Measurements from ENCODE around the gene MAN1A1.
A peak's percentile ranks its signal among the peaks of the same experiment; 100 is the strongest.
"Not testable (repeated sequence)": the region's sequence is repeated elsewhere in the genome, so short reads cannot be mapped to it uniquely, and the experiment has no call there.

Gene MAN1A1

DNA sequence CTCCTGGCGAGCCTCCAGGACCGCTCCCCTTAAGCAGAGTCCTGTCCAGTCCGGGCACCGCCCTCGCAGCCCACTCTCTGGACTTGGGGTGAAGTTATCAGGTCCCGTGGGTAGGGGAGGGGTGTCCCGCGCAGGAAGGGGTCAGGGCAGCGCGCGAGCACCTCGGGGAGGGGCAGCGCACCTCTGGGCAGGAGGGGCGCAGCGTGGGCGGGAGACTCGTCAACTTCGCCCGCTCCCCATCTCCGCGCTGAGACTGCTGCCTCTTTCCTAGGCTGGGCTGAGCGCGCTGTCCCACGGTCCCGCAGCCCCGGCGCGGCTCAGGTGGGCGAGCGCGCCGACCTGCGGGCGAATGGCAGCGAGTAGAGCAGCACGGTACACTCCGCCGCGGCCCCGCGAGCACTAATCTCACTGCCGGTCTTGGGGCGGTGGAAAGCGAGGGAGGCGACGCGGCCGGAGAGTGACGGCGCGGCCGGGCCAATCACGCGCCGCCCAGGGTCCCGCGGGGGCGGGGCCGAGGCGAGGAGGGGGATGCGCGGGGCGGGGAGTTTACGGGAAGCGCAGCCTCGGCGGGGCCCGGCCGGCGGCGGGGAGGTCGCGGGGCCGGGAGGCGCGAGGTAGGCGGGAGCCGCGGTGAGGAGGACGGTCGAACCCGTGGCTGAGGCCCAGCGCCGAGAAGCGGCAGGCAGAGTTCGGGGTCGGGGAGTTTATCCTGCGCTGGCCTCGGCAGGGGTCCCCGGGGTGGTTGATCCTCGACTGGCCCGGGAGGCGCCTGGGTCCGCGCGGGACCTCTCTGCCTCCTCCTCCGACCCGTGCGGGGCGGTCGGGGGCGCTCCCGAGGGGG lies at the start of gene MAN1A1:
MAN1A1 (minus strand) TSS at position 401 of the 841 bp plus-strand sequence. CDS start 696 bp downstream, outside the sequence.
- peak; percentile 98 for DNase-seq (ENCODE audit: low spot score)

DNA sequence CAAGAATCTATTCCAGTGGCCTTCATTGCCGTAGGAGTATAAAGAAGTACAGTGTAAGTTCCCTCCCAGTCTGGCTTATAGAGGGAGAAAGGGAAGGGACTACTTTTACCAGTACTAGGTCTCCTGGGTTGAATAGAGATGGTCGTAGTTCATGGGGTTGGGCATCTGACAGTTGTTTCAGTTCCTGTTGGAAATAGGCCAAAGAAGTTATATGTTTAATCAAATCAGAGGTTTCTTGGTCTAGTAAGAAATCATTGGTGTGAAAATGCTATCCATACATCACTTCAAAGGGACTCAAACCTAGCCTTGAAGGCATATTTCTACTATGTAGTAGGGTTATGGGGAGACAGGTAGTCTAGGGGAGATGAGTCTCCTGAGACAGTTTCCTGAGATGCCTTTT lies 45.6 kb upstream of the MAN1A1 start:
- no peak for DNase-seq (ENCODE audit: low spot score)

DNA sequence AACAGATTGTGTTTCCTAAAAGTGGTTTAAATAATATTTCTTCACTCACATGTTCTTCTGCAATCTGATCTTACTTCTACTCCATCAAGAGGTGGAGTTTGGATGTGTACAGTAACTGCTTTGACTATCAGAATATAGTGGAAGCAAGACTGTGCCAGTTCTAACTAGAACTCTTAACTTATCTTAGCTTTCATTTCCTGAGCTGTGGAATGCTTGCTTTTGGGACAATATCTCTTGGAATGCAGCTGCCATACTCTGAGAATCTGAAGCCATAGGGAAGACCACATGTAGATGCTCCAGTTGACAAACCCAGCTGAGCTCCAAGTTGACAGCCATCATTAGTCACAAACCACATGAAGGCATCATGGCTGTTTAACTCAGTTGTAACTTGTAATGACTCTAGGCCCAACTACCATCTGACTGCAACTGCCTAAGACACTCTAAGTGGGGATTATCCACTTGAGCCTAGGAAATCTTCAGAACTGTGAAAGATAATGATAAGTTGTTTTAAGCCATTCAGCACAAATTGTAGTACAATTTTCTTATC lies 40.8 kb upstream of the MAN1A1 start:
- no peak for DNase-seq (ENCODE audit: low spot score)

DNA sequence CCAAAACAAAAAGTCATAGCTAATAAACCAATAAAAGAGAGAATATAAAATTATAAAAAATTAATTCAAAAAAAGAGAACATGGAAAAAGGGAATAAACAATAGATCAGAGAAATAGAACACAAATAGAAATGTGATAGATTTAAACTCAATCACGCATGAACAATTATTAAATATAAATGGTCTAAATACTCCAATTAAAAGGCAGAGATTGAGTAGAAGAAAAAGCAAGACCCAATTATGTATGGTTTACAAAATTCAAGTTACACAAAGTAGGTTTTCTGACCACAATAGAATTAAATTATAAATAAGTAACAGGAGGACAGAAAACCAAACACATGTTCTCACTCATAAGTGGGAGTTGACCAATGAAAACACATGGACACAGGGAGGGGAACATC lies 36.4 kb upstream of the MAN1A1 start:
- DNase-seq (ENCODE audit: low spot score): no peak

DNA sequence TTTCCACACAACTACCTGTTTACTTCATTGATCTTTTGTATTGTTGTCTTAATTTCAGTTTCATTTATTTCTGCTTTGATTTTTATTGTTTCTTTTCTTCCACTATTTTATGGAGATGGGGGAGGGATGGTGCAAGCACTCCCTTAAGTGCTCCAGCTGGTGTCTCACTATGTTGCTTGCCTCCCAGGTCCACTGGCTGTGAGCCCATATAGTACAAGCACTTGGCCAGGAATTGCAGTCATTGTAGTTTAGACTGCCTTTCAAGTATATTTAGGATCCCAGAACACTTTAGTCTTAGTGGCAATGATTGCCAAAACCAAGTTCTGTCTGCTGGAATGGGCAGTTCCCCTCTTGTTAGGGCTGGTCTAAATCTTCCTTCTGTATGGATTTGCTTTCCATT lies 34.9 kb upstream of the MAN1A1 start:
- DNase-seq (ENCODE audit: low spot score): no peak

DNA sequence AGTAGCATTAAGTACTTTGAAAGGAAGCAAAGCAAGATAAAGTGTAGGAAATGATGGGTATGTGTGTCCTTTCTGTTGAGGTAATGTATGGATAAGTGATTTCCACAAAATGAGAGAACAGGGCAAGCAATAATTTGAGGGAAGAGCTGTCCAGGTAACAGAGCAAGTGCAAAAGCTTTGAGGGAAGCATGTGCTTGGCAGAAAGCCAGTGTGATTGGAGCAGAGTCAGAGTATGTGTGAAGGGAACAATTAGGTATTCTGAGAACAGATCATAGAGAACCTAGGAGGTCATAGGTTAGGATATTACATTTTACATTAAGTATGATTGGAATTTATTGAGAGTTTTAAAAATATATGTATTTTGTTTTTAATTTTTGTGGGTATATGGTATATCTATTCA lies 30.2 kb upstream of the MAN1A1 start:
- DNase-seq (ENCODE audit: low spot score): no peak

DNA sequence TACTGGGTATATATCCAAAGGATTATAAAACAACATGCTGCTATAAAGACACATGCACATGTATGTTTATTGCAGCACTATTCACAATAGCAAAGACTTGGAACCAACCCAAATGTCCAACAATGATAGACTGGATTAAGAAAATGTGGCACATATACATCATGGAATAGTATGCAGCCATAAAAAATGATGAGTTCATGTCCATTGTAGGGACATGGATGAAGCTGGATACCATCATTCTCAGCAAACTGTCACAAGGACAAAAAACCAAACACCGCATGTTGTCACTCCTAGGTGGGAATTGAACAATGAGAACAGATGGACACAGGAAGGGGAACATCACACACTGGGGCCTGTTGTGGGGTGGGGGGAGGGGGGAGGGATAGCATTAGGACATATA lies 27.5 kb upstream of the MAN1A1 start:
- not testable (repeated sequence) for DNase-seq (ENCODE audit: low spot score)

DNA sequence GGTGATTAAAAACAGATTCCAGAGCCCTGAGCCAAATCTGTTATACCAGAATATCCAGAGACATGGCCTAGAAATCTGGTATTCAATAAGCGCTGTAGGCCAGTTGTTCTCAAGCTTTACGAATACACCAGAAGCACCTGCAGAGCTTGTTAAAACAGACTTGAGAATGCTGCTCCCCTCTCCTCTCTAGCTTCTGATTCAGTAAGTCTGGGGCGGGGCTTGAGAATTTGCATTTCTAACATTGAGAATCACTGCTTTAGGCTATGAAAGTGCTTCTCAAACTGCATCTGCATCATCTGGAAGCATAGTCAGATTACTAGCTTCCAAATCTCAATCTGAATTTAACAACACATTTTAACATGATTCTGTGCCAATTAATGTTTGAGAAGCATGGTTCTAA lies 20.5 kb upstream of the MAN1A1 start:
- no peak for DNase-seq (ENCODE audit: low spot score)

DNA sequence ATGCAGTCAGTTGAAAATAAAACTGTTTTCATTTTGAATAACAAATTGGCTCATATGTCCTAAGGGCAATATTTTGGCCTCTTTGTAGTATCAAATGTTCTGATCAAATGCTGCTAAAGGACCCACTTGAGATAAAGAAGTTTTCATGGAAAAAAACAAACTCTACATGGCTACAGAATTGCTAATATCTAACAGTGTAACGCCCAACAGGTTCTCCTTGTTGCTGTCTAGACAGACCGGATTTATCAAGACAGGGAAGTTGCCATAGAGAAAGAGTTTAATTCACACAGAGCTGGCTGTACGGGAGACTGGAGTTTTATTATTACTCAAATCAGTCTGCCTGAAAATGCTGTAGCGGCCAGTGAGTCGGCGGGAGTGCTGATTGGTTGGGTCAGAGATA lies 19.4 kb upstream of the MAN1A1 start:
- DNase-seq (ENCODE audit: low spot score): no peak

DNA sequence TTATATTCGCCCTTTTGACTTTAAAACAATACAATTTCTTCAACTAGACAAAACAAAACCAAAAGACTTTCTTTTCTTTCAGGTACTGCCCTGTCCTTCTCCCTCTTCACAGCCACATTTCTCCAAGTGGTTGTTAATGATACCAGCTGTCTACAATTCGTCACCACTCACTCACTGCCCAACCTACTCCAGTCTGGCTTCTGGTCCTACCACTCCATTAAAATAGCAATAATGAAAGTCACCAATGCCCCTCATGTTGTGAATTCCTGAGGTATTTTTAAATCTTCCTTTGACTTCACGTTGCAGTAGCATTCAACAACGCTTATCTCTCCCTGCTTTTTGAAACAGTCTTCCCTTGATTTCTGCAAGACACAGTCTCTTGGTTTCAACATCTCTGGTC lies 11.6 kb upstream of the MAN1A1 start:
- no peak for DNase-seq (ENCODE audit: low spot score)

DNA sequence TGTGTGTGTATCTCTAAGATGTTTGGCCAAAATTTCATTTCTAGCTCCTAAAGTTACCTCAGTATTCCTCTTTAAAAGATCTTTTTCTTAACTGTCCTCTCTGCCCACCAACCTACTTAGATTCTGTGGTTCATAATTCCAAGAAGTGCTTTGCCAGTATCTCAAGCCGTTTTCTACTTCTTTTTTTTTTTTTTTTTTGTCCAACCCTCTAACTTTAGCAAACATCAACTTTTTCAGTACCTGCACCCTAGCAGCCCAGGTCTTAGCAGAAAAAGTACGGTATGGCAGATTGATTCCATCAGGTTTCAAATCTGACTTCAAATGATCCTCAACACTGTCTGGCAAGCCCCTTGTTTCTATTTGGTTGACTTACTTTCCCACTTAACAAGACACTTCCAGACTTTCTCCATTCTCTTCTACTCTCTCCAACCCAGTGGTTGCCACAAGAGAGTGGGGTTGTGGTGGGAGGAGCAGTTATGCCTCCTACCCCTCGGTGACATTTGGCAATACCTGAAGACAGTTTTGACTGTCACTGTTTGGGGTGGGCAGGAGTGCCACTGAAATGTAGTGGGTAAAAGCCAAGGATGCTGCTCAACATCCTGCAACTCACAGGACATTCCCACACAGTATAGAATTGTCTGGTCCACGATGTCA lies 10.8 kb upstream of the MAN1A1 start:
- DNase-seq (ENCODE audit: low spot score): no peak

DNA sequence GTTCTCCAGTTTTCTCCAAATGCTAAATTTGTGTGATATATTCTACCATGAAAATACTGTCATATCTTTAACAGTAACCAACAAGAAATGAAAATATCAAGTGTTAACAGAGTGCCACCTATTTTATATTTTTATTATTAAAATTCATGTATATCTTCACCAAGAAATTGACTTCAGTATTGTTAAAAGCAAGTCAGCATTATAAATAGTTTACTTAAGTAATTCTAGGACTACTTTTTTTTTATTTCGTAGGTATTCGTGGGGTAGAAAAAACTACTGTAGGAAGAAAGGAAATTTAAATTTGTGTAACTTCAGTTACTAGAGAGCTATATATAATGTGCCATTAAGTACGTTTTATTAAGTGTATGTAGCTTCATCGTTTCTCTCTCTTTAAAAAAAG lies 6.3 kb upstream of the MAN1A1 start:
- DNase-seq (ENCODE audit: low spot score): no peak

DNA sequence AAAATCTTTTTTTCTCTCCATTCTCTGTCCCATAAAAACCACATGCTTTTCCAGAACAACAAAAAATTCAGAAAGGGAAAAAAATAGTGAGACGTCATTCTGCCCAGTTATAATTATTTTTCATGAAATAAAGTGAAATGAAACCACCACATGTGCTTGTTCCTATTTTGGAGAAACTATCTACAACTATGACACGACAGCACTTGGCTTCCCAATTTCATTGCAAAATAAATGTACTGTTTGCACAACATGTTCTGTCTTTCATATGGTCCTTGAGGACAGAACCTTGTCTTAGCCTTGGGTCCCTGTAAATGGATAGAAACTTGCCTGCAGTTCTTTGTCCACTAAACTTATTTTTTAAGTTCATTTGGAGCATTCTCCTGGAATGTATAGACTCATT lies 5.6 kb upstream of the MAN1A1 start:
- no peak for DNase-seq (ENCODE audit: low spot score)

DNA sequence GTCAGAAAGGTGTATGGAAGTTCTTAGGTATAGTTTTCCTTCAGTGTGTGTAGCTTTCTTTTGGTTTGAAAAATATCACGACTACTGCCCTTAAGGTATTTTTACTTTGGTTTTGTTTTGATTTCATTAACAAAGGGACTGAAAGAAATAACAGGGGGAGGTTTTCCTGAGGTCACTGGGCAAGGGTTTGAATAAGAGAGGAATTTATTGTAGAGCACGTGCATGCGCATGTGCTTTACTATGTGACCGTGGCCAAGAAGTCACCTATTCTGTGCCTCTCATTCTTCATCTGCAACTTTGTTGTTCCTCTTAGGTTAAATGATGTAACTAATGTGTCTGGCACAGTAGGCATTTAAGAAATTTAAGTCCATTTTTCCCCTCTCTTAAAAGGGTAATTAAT lies 4.1 kb upstream of the MAN1A1 start:
- no peak for DNase-seq (ENCODE audit: low spot score)

DNA sequence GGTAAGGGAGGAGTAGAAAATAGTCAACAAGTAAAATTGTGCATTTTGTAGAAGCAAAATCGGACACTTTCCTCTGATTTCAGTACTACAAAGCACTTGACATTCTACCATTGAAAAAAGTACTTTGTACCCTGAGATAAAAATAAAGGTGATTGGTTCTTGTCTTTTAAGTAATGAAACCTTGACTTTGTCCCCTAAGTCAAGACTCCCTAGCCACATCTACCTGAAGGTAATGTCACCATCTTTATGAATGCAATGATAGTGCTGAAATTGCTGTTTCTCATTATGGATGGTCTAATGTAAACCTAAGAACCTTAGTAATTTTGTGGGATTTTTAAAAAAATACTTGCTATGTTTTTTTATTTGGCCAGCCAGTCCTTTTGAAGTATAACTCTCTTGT lies 2.4 kb upstream of the MAN1A1 start:
- no peak for DNase-seq (ENCODE audit: low spot score)

DNA sequence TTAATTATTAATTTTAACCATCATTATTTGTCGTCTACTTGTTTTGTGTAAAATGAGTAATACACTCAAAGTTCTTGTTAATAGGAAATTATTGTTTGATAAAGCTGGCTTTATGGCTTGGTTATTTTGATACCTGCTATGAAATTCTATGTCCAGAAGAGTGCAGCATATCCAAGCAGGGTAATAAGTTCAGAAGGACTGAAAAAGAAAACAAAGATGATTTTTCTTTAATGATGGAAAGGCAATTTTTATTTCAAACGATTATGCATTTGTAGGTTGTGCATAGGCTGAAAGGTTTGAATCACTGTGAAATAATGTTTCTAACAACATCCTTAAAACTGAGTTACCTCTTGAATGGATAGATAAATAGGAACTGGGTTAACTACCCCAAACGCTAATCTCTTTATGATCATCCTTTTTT lies 1.4 kb upstream of the MAN1A1 start:
- no peak for DNase-seq (ENCODE audit: low spot score)

DNA sequence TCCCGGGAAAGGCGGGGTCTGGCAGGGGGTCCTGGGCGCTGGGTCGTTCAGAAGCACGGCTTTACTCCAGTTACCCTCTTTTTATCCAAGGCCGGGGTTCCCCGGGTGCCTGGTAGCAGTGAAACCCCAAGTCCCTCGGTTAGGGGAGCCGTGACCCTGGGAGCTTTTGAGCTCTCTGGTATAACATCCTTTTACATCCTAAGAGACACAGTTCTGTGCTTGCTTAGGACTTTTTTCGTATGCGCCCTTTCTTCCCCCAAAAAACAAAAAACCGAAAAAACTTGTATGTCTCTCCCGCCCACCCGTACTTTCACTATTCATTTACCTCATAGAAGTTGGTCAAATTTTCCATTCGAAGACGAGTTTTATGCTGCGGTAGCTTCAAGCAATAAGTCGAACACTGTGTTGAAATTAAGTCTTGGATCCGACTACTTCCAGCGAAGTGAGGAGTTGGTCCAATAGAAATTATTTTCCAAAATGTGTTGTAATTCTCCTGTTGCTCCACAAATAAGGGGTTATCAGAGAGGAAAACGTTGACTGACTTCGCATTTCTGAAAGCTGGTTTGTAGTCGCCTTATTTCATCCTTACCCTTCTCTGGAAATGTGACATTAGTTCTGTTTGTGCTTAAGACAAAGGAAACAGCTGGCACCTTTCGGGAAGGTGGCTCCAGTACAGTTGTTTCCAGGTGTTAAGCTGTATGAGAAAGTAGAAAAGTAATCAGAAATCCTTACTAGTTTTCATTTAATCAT lies 816 bp upstream of the MAN1A1 start:
- DNase-seq (ENCODE audit: low spot score): no peak

DNA sequence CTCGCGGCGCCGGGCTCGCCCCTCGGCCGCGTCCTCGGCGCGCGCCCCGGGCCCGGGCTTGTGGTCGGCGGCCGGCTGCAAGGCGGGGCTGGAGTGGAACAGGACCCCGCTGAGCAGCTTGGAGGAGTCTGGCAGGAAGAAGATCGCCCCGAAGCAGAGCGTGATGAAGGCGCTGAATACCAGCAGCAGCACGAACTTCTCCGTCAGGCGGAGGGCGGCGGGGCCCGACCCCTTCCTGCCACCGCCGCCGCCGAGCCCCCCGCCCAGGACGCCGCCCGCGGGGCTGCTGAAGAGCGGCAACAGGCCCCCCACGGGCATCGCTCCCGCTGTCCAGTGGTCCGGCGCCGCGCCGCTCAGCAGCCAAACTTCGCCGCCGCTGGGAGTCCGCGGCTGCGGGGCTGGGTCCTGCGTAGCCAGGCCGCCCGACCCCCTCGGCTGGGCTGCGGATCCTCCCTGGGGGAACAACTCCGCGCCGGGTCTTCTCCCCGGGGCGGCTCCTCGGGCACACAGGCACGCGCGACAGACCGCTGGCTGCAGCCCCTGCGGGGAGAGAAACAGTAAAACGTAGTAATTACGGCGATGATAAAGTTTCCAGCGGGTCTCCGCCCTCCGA lies 707 bp downstream of the MAN1A1 start:
- DNase-seq (ENCODE audit: low spot score): peak; percentile 60

DNA sequence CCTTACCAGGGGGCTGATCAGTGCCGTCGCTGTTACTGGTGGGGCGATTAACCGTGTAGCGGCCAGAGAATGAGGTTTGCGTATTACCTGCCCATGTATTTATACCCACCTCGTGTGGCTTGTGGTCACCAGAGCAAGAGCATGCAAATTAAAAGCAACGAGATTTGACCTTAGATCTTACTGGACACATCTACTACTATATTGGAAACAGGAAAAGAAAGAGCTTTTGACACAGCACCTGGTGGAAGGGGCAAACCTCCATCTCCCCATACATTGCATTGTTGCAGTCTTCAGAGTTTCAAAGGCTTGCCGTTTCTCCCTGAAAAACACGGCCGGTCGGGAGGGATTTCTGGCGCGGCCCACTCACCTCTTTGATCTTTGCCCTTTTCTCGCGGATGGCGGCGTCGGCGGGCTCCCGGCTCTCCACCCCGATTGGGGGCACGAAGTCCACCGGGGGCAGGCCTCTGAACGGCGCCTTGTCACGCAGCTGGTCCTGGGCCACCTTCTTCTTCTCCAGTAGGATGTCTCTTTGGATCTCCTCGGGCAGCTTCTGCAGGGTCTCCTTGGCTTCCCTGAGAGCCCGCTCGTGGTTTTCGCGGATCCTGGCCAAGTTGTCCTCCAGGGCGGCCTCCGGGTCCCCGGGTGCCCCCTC lies 1.3 kb downstream of the MAN1A1 start:
- DNase-seq (ENCODE audit: low spot score): no peak

DNA sequence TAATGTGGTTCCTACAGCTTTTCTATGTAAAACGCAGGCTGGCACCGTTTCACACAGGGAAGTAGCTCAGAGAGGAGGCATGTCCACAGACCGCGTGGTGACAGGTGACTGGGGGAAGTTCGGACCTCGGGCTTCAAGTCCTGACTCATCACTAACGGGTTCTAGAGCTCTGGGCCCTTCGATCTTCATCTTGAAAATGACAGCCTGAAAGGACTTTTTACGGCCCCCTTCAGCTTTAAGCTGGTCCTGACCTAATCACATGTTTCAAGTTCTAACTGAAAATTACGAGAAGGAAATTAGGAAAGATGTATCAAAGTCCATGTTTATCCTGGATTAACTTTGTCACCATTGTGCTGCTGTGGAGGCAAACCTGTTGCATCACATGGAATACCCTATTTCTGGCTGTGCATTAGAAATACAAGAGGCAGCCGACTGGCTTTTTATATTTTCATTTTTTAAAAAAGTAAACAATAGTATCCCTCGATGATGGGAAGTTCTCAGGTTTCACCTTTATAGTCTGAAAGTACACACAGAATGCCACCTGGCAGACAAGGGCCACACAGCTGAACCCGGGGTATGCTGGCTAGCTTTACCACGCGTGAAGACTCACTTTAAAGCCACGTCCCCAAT lies 2.0 kb downstream of the MAN1A1 start:
- no peak for DNase-seq (ENCODE audit: low spot score)

DNA sequence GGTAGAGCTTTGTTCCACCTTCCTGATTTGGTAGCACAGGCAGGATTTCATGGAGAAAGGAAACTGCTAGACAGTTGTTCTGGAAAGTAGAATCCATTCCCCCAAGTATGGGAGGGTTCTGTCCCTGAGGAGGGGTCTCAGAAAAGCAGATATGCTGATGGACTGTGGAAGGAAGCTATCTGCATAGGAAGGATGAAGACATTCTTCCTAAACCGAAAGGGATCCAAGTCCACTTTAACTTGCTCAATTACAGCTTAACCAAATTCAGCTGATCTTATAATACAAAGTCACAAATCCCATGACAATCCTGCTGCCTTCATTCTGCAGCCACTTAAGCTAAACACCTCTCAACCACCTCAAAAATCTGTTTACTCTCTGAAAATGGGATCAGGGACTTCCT lies 2.6 kb downstream of the MAN1A1 start:
- no peak for DNase-seq (ENCODE audit: low spot score)

Measured in iPS-NIHi11 (cell line).